NB4 (cell line): ENCODE results near the gene ACBD6.
"Not testable (repeated sequence)": the region's sequence is repeated elsewhere in the genome, so short reads cannot be mapped to it uniquely, and the experiment has no call there.

Experiments used
- DNase-seq: peaks from one replicate; pipeline ENCODE4 v3.0.0; 2010; ENCODE audit warnings: low read depth
- H3K4me3 ChIP-seq: one replicate; pipeline ENCODE4 v1.5.1; 2011; ENCODE audit warnings: mild to moderate bottlenecking, low read depth, low read length, moderate library complexity
- MAX ChIP-seq: IDR thresholded peaks from 2 replicates; pipeline ENCODE4 v1.6.1; 2011; ENCODE audit warnings: low read depth, low read length
- MYC ChIP-seq: IDR thresholded peaks from 2 replicates; pipeline ENCODE4 v1.6.1; 2011; ENCODE audit warnings: low read depth, low read length
- POLR2A ChIP-seq: IDR thresholded peaks from 2 replicates; pipeline ENCODE4 v1.6.1; 2011; ENCODE audit warnings: mild to moderate bottlenecking; ENCODE audit not compliant: insufficient read length; ENCODE audit errors: extremely low read depth
- TF ChIP-seq, protein P1 (sequence below): IDR thresholded peaks from one replicate; pipeline ENCODE4 v1.5.1; 2012; ENCODE audit warnings: low read depth, low read length

Gene ACBD6

DNA sequence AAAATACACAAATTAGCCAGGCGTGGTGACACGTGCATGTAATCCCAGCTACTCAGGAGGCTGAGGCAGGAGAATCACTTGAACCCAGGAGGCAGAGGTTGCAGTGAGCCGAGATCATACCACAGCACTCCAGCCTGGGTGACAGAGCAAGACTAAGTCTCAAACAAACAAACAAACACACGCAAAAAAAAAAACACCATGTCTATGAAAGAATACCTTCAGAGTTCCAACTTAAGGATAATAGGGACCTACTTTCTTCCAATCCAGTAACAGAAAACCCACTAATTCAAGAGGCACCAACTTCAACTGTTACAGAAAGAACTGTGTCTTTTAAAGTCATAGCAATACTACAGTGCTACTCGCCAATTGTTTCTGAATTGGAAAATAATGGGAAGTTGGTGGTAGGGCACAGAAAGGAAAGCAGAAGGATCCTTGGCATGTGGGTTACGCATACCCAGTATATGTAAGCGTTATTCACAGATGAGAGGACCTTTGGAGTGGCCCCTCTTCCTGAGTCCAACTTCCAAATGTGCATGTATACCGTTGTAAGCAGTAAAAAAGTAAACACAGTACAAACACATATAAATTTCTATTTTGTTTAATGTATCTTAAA lies 87.0 kb downstream of the ACBD6 start:
- no peak for TF ChIP-seq POLR2A
- no peak for TF ChIP-seq MYC
- TF ChIP-seq, protein P1, sequence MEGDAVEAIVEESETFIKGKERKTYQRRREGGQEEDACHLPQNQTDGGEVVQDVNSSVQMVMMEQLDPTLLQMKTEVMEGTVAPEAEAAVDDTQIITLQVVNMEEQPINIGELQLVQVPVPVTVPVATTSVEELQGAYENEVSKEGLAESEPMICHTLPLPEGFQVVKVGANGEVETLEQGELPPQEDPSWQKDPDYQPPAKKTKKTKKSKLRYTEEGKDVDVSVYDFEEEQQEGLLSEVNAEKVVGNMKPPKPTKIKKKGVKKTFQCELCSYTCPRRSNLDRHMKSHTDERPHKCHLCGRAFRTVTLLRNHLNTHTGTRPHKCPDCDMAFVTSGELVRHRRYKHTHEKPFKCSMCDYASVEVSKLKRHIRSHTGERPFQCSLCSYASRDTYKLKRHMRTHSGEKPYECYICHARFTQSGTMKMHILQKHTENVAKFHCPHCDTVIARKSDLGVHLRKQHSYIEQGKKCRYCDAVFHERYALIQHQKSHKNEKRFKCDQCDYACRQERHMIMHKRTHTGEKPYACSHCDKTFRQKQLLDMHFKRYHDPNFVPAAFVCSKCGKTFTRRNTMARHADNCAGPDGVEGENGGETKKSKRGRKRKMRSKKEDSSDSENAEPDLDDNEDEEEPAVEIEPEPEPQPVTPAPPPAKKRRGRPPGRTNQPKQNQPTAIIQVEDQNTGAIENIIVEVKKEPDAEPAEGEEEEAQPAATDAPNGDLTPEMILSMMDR = no peak
- no peak for TF ChIP-seq MAX
- DNase-seq = no peak
- H3K4me3 ChIP-seq = no peak overlapping the region

DNA sequence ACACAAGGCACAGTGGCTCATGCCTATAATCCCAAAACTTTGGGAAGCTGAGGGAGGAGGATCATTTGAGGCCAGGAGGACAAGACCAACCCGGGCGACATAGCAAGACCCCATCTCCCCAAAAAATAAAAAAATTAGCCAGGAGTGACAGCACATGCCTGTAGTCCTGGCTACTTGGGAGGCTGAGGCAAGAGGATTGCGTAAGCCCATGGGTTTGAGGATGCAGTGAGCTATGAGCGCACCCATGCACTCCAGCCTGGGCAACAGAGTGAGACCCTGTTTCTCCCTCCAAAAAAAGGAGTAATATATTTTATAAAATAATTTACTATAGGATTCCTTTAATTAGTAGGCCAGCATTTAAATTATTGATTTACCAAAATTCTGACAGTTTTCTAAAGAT lies 89.8 kb downstream of the ACBD6 start:
- TF ChIP-seq POLR2A = no peak
- DNase-seq = no peak
- no peak overlapping the region for H3K4me3 ChIP-seq

DNA sequence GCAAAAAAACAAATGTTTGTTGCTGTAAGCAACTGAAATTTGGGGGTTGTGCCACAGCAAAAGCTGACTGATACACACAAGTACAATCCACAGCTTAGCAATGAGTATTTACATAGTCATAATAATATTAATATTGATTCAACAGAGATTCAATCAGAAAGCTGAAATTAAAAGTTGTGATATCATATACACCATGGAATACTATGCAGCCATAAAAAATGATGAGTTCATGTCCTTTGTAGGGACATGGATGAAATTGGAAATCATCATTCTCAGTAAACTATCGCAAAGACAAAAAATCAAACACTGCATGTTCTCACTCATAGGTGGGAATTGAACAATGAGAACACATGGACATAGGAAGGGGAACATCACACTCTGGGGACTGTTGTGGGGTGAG lies 94.2 kb downstream of the ACBD6 start:
- DNase-seq, H3K4me3 ChIP-seq: not testable (repeated sequence)

GRCh38 chr1:180407051-180407450 lies 95.3 kb downstream of the ACBD6 start:
- TF ChIP-seq MYC (no peak), POLR2A (no peak), MAX (no peak)
- TF ChIP-seq, protein P1 = no peak
- H3K4me3 ChIP-seq = no peak overlapping the region
- no peak for DNase-seq

DNA sequence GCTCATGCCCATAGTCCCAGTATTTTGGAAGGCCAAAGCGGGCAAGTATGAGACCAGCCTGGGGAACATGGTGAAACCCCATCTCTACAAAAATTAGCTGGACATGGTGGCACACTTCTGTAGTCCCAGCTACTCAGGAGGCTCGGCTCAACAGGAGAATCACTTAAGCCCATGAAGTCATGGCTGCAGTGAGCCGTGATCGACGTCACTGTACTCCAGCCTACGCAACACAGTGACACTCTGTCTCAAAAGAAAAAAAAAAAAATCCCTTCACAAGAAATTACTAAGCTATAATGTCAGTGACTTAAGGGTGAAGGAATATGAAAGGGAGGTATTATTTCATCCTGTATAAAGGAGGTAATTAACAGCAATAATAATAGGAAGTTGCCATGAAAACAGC lies 99.8 kb downstream of the ACBD6 start:
- no peak for DNase-seq
- H3K4me3 ChIP-seq = no peak overlapping the region
- TF ChIP-seq POLR2A (no peak), MYC (no peak), MAX (no peak)
- TF ChIP-seq, protein P1 = no peak

- TF ChIP-seq, protein P1 = no peak
- TF ChIP-seq POLR2A = no peak
- TF ChIP-seq MYC = no peak
- TF ChIP-seq MAX = no peak
- DNase-seq = peak; percentile 9
- H3K4me3 ChIP-seq = no peak overlapping the region
Observed at GRCh38 chr1:180402001-180402400, 100.4 kb downstream of the ACBD6 start.

DNA sequence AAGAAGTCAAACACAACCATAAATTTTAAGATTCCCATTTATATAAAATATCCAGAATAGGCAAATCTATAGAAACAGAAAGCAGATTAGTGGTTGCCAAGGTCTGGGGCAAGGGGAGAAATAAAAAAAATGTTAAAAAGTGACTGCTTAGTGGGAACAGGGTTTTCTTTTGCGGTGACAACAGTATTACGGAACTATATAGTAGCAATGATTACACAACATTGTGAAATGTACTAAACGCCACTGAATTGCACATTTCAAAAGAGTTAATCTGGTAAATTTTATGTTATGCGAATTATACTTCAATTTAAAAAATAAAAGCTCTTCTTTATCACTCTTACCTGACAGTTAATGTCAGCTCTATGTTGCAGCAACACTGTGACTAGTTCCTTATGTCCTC lies 105.2 kb downstream of the ACBD6 start:
- TF ChIP-seq POLR2A (no peak), MYC (no peak), MAX (no peak)
- TF ChIP-seq, protein P1 = no peak
- no peak overlapping the region for H3K4me3 ChIP-seq
- peak; percentile 65 for DNase-seq
